Measurements from ENCODE around the gene PF4V1. TPM values are rescaled to one million over a fixed set of nuclear protein-coding genes. Genes with fewer than 3 reads are reported as not detected.

Gene PF4V1
- polyA plus RNA-seq, 2 of the 4 experiments (the other 2 are of a cell fraction), result not detected

- TF ChIP-seq PBX3 (IDR thresholded peaks at IDR 0.05), result no peak
- TF ChIP-seq REST (IDR thresholded peaks at IDR 0.05), result peak; percentile 69; the same call in 1 of the 2 replicates
- TF ChIP-seq E2F6 (IDR thresholded peaks at IDR 0.05; ENCODE audit: borderline replicate concordance, low read depth), result no peak
- TF ChIP-seq MAX (IDR thresholded peaks at IDR 0.05), result no peak
- no peak for TF ChIP-seq RFX5 (IDR thresholded peaks at IDR 0.05)
- TF ChIP-seq NPAS2 (CRISPR knock-in tag; IDR thresholded peaks at IDR 0.05; ENCODE audit: borderline replicate concordance), result no peak
- no peak for TF ChIP-seq RNF2 (IDR thresholded peaks at IDR 0.05; ENCODE audit: borderline replicate concordance, low read depth)
- H3K4me1 ChIP-seq, result peaks cover 20% of the 10 kb centered on the region
- WGBS (ENCODE audit: missing lambda C conversion rate), result 63% methylated on average over 1 of the region's 1 CpG
- H3K27ac ChIP-seq, result peak overlapping the region; percentile 36 to 68
- ATAC-seq (no peak), DNase-seq (ENCODE audit: low read depth in 1 of 2, low spot score in 1 of 2) (no peak), FAIRE-seq (no peak)
- POLR2A ChIA-PET, result no interaction called here
- CTCF ChIA-PET, result interaction anchor here (1.2 to 1.3 kb wide), 2 partner anchors 11 to 76 kb away, joined by 3 read pairs; no protein-coding TSS in a partner anchor
- peak overlapping the region; percentile 54 for H3K4me2 ChIP-seq
- no peaks in the 10 kb centered on the region for H3K9me3 ChIP-seq
- H3K4me3 ChIP-seq, result no peak overlapping the region
Observed at GRCh38 chr4:73817341-73817740, 35.8 kb upstream of the PF4V1 start.

GRCh38 chr4:73821325-73821724 lies 31.8 kb upstream of the PF4V1 start:
- WGBS (ENCODE audit: missing lambda C conversion rate), result 91% methylated on average over 4 of the region's 4 CpGs
- CTCF ChIA-PET, result no interaction called here
- ATAC-seq, result no peak

GRCh38 chr4:73822389-73822788 lies 30.7 kb upstream of the PF4V1 start:
- no peak for FAIRE-seq
- no peak for DNase-seq (ENCODE audit: low read depth in 1 of 2, low spot score in 1 of 2)
- no peaks in the 10 kb centered on the region for H3K9me3 ChIP-seq
- H3K4me3 ChIP-seq, result no peak overlapping the region
- no peak overlapping the region for H3K4me2 ChIP-seq
- ChIA-PET CTCF (interaction anchor here (0.9 kb wide), 1 partner anchor 160 kb away, joined by 3 read pairs; no protein-coding TSS in a partner anchor), POLR2A (no interaction called here)
- peaks cover 4% of the 10 kb centered on the region; the same call in 2 of the 3 replicates for H3K4me1 ChIP-seq
- no peak overlapping the region for H3K27ac ChIP-seq
- TF ChIP-seq FOXS1 (CRISPR knock-in tag; IDR thresholded peaks at IDR 0.05) (no peak), MAX (IDR thresholded peaks at IDR 0.05) (no peak)
- no peak for ATAC-seq
- WGBS (ENCODE audit: missing lambda C conversion rate), result 77% methylated on average over 3 of the region's 3 CpGs

More at GRCh38 chr4:73821325-73821724, 31.8 kb upstream of the PF4V1 start:
- Histone ChIP-seq H3K4me1 (peaks cover 14% of the 10 kb centered on the region), H3K4me2 (no peak overlapping the region), H3K4me3 (no peak overlapping the region), H3K9me3 (no peaks in the 10 kb centered on the region), H3K27ac (no peak overlapping the region)
- POLR2A ChIA-PET, result no interaction called here
- FAIRE-seq (no peak), DNase-seq (ENCODE audit: low read depth in 1 of 2, low spot score in 1 of 2) (no peak)
- TF ChIP-seq FOSB (CRISPR knock-in tag; IDR thresholded peaks at IDR 0.05), result no peak
- TF ChIP-seq JUN (IDR thresholded peaks at IDR 0.05), result no peak
- no peak for TF ChIP-seq HMGXB4 (CRISPR knock-in tag; IDR thresholded peaks at IDR 0.05; ENCODE audit: borderline replicate concordance)

All from A549 (cell line).